Endodermal cell (in vitro differentiated cells): ENCODE data around the gene BYSL. TPM values are rescaled to one million over a fixed set of nuclear protein-coding genes. Genes with fewer than 3 reads are reported as not detected.

ENCODE experiments used
- DNase-seq: peaks from one replicate; pipeline ENCODE4 v3.0.0-alpha.2; 2017
- H3K27ac ChIP-seq: 2 replicates; pipeline ENCODE4 v1.5.1; 2013; ENCODE audit warnings: mild to moderate bottlenecking, low read depth, low read length, moderate library complexity
- H3K27me3 ChIP-seq: 2 replicates; pipeline ENCODE4 v1.6.1; 2013; ENCODE audit warnings: mild to moderate bottlenecking, low read length, moderate library complexity; ENCODE audit not compliant: insufficient read depth, control insufficient read depth, poor library complexity, severe bottlenecking
- H3K36me3 ChIP-seq: 2 replicates; pipeline ENCODE4 v1.7.0; 2013; ENCODE audit warnings: mild to moderate bottlenecking, low read length, moderate library complexity; ENCODE audit not compliant: control insufficient read depth, insufficient read depth
- H3K4me1 ChIP-seq: one replicate; pipeline ENCODE4 v1.7.0; 2013; ENCODE audit warnings: low read length; ENCODE audit not compliant: control insufficient read depth, insufficient read depth
- H3K4me3 ChIP-seq: 2 replicates; pipeline ENCODE4 v1.5.1; 2013; ENCODE audit warnings: mild to moderate bottlenecking, low read length, moderate library complexity
- H3K9ac ChIP-seq: 2 replicates; pipeline ENCODE4 v1.6.1; 2013; ENCODE audit warnings: mild to moderate bottlenecking, low read length, moderate library complexity; ENCODE audit not compliant: poor library complexity, severe bottlenecking; ENCODE audit errors: extremely low read depth
- H3K9me3 ChIP-seq: 2 replicates; pipeline ENCODE4 v1.6.1; 2013; ENCODE audit warnings: mild to moderate bottlenecking, low read length, moderate library complexity; ENCODE audit not compliant: control insufficient read depth
- H3K27ac Mint-ChIP-seq: 2 replicates; pipeline ENCODE4 v1.8.0; 2020; ENCODE audit warnings: mixed read lengths
- H3K27me3 Mint-ChIP-seq: 2 replicates; pipeline ENCODE4 v1.8.0; 2021; ENCODE audit warnings: mild to moderate bottlenecking, mixed read lengths; ENCODE audit not compliant: insufficient read depth
- H3K36me3 Mint-ChIP-seq: 2 replicates; pipeline ENCODE4 v1.8.0; 2020; ENCODE audit warnings: low read depth, mixed read lengths
- H3K4me1 Mint-ChIP-seq: 2 replicates; pipeline ENCODE4 v1.8.0; 2020; ENCODE audit warnings: mixed read lengths
- H3K4me3 Mint-ChIP-seq: 2 replicates; pipeline ENCODE4 v1.8.0; 2020; ENCODE audit warnings: mild to moderate bottlenecking, moderate library complexity, mixed read lengths
- H3K9me3 Mint-ChIP-seq: 2 replicates; pipeline ENCODE4 v1.8.0; 2020; ENCODE audit warnings: mild to moderate bottlenecking, mixed read lengths
- WGBS, 2 experiments: methylation state at CpG; one replicate each; pipeline versions ENCODE4 v1.1.5 to v1.1.7; 2013; ENCODE audit warnings: missing lambda C conversion rate in 2 of 2, mixed read lengths in 1 of 2; ENCODE audit not compliant: insufficient coverage in 1 of 2, insufficient read length in 1 of 2; 5-methylcytosine and 5-hydroxymethylcytosine counted together
- total RNA-seq, 2 donors: library from RNA; stranded (reverse); fragmentation: NEBNext Ultra II Directional in 1 of 2; extraction: Animal tissue kit (Norgen Biotek cat#: 25700) in 1 of 2; gene quantifications; 2 replicates in 1 of 2; 3 replicates in 1 of 2; pipeline ENCODE4 v1.2.1, GENCODE V29; 2021
- TF ChIP-seq, protein P1 (sequence below): fragments of 200-600 bp; sonication (generic); conservative IDR thresholded peaks from 2 replicates; pipeline ENCODE4 v1.5.0; 2021; ENCODE audit warnings: antibody characterized with exemption, mild to moderate bottlenecking

Gene BYSL
- total RNA-seq, 2 donors from 2014 or later, result 29.4 to 36.3 TPM

DNA sequence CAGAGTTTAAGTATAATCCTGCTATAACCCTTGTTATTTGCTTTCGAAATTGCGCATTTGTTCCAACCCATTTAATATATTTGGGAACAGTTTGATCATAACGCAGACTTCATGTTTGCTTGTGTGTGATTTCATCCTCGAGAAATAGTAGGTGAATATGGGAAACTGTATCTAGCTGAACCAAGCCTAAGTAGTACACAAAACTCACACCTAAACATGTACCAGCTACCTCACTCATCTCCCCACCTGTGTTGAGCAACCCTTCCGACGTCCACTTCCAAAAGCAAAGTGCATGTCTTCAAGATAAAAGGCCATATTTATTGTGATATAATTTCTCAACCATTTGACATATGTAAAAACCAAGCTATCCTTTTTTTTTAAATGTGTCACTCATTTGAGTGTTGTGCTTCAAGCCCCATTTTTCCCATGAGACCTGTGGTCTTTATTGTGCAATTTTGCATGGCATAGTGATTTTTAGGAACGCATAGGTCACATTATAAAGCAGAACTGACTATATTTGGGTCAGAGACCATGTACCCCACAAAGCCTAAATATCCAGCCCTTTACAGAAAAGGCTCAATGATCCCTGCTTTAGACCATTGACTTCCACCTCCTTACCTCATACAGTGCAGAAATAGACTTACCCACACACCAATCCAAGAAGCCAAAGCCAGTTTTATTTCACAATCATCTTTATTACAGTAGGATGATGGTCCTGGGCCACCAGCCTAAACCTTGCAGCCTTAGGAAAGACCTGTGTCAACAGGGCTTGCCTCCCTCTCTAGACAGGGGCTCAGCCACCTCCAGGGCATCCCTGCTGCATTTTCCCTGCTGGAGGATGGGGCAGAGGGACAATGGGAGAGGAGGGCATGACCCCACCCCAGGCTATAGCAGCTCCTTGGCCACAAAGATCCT, 13.2 kb downstream of the BYSL start:
- H3K27me3 ChIP-seq, result no peaks in the 10 kb centered on the region
- H3K27ac Mint-ChIP-seq, result no peak overlapping the region
- peaks cover 38% of the 10 kb centered on the region for H3K36me3 Mint-ChIP-seq
- peaks cover 3% of the 10 kb centered on the region for H3K4me1 ChIP-seq
- H3K27me3 Mint-ChIP-seq, result peaks cover 2% of the 10 kb centered on the region
- peaks cover 9% of the 10 kb centered on the region for H3K4me1 Mint-ChIP-seq
- no peaks in the 10 kb centered on the region for H3K9me3 Mint-ChIP-seq
- no peaks in the 10 kb centered on the region for H3K9me3 ChIP-seq
- WGBS, 2 experiments, result 91 to 92% methylated on average over 2 to 6 of the region's 7 CpGs
- no peak overlapping the region for H3K4me3 Mint-ChIP-seq
- TF ChIP-seq, protein P1, sequence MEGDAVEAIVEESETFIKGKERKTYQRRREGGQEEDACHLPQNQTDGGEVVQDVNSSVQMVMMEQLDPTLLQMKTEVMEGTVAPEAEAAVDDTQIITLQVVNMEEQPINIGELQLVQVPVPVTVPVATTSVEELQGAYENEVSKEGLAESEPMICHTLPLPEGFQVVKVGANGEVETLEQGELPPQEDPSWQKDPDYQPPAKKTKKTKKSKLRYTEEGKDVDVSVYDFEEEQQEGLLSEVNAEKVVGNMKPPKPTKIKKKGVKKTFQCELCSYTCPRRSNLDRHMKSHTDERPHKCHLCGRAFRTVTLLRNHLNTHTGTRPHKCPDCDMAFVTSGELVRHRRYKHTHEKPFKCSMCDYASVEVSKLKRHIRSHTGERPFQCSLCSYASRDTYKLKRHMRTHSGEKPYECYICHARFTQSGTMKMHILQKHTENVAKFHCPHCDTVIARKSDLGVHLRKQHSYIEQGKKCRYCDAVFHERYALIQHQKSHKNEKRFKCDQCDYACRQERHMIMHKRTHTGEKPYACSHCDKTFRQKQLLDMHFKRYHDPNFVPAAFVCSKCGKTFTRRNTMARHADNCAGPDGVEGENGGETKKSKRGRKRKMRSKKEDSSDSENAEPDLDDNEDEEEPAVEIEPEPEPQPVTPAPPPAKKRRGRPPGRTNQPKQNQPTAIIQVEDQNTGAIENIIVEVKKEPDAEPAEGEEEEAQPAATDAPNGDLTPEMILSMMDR, result no peak
- H3K27ac ChIP-seq, result no peak overlapping the region
- H3K9ac ChIP-seq, result no peak overlapping the region
- H3K36me3 ChIP-seq, result peaks cover 67% of the 10 kb centered on the region
- no peak overlapping the region for H3K4me3 ChIP-seq
- no peak for DNase-seq

DNA sequence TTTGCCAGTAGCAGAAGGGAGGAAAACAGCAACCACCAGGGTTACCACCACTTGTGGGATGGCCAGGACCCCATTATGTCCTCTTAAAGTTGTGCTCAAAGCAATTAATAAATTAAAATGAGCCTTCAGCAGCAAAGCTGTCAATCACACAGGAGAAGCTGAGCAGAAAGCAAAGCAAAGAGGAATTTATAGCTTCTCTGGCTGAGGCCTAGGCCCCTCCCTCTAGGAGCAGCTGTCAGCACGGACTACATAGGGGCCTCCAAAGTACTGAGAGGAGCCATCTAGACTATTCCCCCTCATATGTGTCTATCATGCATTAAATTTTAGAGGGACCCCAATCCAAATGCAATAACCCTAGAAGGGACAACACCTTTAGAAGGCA, 13.9 kb downstream of the BYSL start:
- H3K4me3 Mint-ChIP-seq, result no peak overlapping the region
- 60 to 72% methylated on average over 1 of the region's 1 CpG for WGBS, 2 experiments
- H3K4me3 ChIP-seq, result no peak overlapping the region
- H3K27me3 Mint-ChIP-seq, result peaks cover 7% of the 10 kb centered on the region
- TF ChIP-seq, protein P1, result no peak
- H3K9me3 Mint-ChIP-seq, result no peaks in the 10 kb centered on the region
- H3K27me3 ChIP-seq, result no peaks in the 10 kb centered on the region
- H3K36me3 Mint-ChIP-seq, result peaks cover 34% of the 10 kb centered on the region
- H3K4me1 Mint-ChIP-seq, result peaks cover 16% of the 10 kb centered on the region
- H3K27ac ChIP-seq, result peak overlapping the region; percentile 21
- H3K4me1 ChIP-seq, result peaks cover 3% of the 10 kb centered on the region
- no peak overlapping the region for H3K9ac ChIP-seq
- H3K9me3 ChIP-seq, result no peaks in the 10 kb centered on the region
- H3K27ac Mint-ChIP-seq, result no peak overlapping the region
- H3K36me3 ChIP-seq, result peaks cover 61% of the 10 kb centered on the region
- DNase-seq, result no peak

DNA sequence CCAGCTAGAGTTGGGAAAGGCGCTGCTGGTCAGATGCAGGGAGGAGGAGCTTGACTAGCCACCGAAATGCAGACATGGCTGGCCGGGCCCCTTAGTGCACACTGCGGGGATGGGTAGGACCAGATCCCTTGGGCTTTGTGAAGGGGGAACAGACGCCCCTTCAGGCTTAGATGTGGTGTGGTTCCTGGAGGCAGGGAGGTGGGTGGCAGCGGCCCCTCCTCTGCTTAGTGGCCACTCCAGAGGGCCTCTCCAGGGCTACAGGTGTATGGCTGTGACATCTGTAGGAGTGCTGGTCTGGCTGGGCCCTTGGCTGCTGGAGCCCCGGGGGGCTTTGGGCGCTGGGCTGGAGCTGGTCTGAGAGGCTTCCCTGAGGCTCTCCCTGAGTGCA, 14.4 kb downstream of the BYSL start:
- Mint-ChIP-seq H3K27ac (no peak overlapping the region), H3K36me3 (peaks cover 34% of the 10 kb centered on the region), H3K4me3 (no peak overlapping the region), H3K9me3 (no peaks in the 10 kb centered on the region), H3K4me1 (peaks cover 19% of the 10 kb centered on the region), H3K27me3 (peaks cover 12% of the 10 kb centered on the region)
- Histone ChIP-seq H3K9ac (no peak overlapping the region), H3K36me3 (peaks cover 56% of the 10 kb centered on the region), H3K27me3 (no peaks in the 10 kb centered on the region), H3K9me3 (no peaks in the 10 kb centered on the region), H3K27ac (peak overlapping the region; percentile 21), H3K4me1 (peaks cover 3% of the 10 kb centered on the region), H3K4me3 (no peak overlapping the region)
- DNase-seq, result peak; percentile 63
- 92 to 100% methylated on average over 1 to 8 of the region's 8 CpGs for WGBS, 2 experiments
- TF ChIP-seq, protein P1, result no peak
